Measurements from ENCODE around the gene NDUFAB1.
"Not testable (repeated sequence)": the region's sequence is repeated elsewhere in the genome, so short reads cannot be mapped to it uniquely, and the experiment has no call there.

Gene NDUFAB1

DNA sequence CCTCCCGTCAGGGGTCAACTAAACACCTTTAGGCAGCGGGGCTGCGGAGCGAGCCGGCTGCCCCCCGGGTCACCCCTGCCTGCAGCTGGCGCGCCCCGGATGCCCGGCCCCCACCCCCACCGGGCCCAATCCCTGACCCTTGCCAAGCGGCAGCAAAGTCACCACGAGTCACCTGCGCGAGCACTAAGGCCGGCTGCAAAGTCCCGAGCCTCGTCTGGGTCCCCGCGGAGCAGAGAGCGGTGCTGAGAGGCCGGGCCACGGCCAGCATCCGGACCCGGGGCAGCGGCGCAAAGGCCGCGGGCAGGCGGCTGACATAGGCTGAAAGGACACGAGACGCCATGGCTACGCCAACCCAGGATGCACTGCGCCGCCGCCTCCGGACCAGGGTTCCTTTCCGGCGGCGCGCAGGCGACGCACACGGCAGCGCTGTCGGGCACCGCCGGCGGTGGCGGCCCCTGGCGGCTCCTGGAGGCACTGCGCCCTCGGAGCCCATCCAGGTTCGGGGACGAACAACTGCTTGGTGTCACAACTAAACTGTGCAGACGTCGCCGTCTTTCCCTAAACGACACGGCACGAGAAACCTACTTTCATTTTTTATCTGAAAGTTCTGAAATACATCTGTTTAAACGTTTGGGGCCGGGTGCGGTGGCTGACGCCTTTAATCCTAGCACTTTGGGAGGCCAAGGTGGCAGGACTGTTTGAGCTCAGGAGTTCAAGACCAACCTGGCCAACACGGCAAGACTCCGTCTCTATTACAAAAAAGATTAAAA lies at the start of gene NDUFAB1:
NDUFAB1 (minus strand) TSS at position 366 of the 770 bp plus-strand sequence; CDS start at position 340, 26 bp downstream.
- DNase-seq: peak; percentile 94 to 96

DNA sequence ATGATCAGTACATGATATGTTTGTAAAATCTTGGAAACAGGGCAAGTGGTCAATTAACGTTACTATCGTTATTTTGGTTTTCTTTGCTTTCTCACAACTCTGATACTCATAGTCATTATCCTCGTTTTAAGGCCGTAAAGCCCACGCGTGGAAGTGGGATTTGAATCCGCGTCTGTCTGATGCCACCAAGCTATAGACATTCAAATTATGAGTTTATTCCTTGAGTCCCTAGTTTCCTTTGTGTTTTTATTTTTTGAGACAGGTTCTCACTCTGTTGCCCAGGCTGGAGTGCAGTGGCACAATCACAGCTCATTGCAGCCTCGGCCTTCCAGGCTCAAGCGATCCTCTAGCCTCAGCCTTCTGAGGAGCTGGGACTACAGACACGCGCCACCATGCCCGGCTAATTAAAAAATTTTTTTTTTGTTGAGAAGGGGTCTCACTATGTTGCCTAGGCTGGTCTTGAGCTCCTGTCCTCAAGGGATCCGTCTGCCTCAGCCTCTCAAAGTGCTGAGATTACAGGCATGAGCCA lies 46.2 kb upstream of the NDUFAB1 start:
- DNase-seq: no peak

DNA sequence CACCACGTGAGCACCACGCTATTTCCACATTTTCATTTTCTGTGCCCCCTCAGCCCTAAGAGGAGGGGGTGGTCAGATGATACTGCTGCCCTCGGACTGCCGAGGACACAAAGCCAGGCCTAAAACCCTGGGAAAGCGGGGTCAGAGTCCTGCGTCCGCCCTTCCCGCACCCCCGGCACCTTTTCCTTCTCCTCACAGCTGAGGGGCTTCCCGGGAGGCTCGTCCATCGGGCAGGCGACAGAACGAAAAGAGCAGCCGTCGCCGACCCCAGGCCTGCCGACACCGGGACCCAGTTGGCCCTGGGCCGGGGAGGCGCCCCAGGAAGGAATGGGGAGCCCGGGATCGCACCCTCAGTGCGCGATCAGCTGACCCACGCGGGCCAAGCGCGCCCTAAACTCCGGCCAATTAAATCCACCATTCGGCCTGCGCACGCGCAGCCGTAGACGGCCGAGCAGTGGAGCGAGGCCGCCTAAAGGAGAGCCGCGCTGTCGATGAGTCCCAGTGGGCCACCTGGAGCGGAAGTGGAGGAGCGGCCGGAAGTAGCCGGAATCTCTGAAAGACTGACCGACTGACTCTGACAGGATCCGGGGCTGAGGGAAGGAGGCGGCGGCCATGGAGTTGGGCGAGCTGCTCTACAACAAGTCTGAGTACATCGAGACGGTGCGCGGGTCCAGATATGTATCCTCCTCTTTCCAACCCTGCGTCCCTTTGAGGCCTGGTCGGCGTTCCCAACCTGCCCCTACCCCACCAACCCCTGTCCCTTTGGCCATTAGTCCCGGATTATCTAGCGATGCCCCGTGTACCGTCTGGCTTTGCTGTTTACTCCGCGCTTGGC lies 45.0 kb upstream of the NDUFAB1 start, which contains the start of the genes DCTN5 and PALB2:
DCTN5 (plus strand) TSS at position 536 of the 835 bp plus-strand sequence; CDS start at position 613, 77 bp downstream.
PALB2 (minus strand) TSS at position 380 of the 835 bp plus-strand sequence; CDS start at position 227, 153 bp downstream.
- DNase-seq: peak; percentile 83

DNA sequence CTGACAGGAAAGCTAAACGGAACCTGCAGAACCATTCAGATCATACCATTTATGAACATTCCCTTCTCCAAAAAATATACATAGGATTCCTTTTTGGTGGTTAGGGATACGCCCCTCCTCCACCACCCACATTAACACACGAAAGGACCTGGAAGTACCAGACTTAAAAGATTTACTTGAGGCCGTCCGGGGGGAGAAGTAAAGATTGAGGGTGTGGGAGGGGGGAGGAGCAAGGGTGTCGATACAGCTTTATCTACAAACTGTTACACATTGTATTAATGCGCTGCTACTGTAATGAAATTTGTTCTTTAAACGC lies 44.5 kb upstream of the NDUFAB1 start:
- no peak for DNase-seq

DNA sequence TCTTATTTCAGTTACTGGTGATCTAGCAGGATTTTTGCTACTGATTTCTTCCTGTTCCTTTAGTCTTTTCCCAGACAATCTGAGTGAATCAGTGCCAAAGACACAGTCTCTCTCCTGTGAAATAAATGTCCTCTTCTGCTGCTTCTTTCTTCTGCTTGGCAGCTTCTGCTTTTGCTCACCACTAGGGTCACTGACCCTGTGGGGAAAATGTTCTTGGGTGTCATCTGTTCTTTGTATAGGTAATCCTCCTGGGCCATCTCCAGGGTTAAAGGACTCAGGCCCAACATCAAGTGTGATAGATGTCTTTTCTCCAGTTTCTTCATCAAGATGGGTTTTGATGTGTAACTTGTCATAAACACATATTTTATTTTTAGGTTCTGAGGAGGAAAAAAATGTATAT lies 39.8 kb upstream of the NDUFAB1 start:
- DNase-seq: no peak

DNA sequence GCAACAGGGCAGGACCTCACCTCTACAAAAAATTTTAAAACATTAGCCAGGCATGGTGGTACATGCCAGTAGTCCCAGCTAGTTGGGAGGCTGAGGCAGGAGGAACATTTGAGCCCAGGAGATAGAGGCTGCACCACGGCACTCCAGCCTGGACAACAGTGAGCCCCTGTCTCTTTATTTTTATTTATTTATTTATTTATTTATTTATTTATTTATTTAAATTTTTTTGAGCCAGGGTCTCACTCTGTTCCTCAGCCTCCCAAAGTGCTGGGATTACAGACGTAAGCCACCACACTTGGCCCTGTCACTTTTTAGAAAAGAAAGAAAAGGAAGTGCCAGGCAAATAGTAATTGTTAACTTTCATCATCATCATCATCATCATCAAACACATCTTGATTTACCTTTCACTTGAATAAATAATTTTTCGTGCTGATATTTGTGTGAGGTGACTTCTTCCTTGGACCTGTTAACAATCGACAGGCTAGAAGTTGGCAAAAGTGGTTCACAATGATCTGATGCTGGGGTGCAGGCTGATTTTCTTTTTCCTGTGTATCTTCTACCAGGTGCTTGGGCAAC lies 38.4 kb upstream of the NDUFAB1 start:
- no peak for DNase-seq

DNA sequence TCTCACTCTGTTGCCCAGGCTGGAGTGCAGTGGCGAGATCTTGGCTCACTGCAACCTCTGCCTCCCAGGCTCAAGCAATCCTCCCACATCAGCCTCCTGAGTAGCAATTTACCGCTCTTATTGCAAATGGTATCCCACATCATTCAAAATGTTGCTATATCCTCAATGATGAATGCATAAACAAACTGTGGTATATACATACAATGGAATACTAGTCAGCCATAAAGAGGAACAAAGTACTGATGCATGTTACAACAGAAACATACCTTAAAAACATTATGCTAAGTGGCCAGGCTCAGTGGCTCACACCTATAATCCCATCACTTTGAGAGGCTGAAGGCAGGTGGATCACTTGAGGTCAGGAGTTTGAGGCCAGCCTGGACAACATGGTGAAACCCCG lies 35.8 kb upstream of the NDUFAB1 start:
- not testable (repeated sequence) for DNase-seq

DNA sequence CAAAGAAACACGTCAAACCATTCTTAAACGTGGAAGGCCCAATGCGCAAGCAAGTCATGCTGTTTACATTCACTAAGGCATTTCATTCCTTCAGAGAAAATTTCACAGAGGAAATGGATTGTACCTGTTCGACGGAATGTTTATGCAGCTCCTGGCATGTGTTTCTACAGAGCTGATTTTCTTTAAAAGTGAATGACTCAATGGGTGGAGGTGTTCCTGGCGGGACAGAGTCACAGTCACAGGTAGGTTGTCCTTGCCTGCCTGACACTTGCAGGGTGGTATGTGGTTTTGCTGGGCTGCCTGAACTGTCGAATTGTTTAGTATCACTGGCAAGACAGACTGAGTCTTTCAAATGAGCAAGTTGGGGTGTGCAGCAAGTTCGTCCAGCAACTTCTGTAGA lies 33.4 kb upstream of the NDUFAB1 start:
- no peak for DNase-seq

DNA sequence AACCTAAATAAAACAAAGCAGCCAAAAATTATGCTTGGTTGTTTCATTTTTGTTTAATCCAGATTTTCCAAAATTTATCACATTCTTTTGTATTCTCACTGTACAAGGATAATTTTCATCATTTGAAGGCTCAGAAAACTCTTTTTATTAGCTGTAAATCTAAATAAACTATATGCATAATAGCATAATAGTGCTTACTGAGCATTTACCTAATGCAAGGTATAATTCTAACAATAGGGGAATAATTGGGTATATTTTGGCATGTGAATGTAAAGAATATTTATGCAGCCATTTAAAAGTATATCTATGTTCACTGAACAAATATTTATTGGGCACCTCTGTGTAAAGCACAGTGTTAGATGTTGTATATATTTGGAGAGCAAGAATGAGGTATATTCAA lies 28.0 kb upstream of the NDUFAB1 start:
- DNase-seq: no peak

DNA sequence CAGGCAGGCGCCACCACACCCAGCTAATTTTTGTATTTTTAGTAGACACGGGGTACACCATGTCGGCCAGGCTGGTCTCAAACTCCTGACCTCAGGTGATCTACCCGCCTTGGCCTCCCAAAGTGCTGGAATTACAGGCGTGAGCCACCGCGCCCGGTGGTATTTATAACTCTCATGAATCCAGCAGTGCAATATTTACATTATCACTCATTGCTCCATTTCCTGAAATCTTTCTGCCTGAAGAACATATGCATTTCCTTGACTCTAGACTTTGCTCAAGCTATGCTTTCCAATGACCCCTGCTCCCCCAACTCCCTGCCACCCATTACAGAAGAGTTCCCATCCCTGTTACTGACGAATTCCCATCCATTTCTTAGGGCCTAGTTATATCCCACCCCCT lies 19.7 kb upstream of the NDUFAB1 start:
- no peak for DNase-seq

DNA sequence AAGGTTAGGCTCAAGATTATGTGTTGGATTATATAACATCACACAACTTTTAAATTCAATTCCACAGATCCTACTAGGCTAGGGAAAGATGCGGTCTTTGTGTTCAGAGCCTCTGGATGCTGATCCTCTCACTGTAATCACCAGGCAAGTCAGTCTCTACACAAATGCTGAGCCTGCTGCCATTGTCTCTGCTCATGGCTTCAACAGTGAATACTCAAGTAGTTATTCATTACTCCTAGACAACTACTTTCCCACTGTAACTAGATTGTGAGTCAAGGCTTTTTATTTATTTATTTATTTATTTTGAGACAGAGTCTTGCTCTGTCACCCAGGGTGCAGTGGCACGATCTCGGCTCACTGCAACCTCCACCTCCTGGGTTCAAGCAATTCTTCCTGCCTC lies 15.8 kb upstream of the NDUFAB1 start:
- no peak for DNase-seq

DNA sequence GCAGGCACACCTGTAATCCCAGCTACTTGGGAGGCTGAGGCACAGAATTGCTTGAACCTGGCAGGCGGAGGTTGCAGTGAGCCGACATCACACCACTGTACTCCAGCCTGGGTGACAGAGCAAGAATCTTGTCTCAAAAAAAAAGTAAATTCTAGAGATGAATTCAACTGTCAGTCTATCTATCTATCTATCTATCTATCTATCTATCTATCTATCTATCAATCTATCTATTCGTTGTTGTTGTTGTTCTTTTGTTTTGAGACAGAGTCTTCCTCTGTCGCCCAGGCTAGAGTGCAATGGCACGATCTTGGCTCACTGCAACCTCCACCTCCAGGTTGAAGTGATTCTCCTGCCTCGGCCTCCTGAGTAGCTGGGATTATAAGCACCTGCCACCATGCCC lies 14.8 kb upstream of the NDUFAB1 start:
- DNase-seq: not testable (repeated sequence)

DNA sequence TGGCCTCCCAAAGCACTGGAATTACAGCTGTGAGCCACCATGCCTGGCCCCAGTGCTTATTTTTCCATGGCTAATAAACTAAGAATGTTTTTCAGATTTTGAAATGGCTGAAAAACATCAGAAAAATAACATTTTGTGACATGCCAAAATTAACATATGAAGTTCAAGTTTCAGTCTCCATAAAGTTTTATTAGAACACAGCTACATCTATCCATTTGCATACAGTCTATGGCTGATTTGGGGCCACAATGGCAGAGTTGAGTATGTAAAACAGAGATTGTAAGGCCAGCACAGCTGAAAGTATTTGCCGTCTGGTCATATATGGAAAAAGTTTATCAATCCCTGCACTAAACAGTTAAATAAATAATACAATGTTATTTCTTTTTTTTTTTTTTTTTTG lies 13.8 kb upstream of the NDUFAB1 start:
- no peak for DNase-seq

DNA sequence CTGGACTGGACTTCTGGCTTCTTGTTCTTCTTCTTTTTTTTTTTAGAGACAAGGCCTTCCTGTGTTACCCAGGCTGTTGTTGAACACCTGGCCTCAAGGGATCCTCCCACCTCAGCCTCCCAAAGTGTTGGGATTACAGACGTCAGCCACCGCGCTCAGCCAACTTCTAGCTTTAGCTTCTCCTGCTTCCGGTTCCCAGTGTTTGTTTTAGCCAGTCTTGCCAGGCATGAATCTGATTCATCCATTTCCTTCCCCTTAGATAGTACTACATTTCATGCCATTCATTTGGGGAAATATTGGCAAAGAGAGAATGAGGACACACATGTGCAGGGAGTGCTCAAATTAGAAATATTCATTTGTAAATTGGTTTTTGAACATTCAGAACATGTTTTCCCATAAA lies 12.1 kb upstream of the NDUFAB1 start:
- DNase-seq: no peak

DNA sequence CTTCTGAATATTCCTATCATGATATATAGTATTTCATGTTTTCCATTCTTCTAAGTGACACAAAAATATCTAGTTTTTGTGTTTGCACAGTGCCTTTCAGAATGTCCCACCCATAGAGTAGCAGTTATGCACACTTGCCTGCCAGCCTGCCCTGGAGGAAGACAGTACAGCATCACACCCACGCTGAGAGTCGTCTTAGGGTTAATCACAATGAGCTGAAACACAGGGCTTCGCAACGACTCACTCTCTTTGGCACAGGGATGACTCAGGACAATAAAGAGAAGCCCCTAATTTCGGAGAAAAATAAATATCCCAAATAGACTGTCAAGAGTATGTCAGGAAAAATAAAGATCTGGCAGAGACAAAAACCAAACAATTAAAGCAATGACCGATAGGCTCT lies 11.6 kb upstream of the NDUFAB1 start:
- no peak for DNase-seq

DNA sequence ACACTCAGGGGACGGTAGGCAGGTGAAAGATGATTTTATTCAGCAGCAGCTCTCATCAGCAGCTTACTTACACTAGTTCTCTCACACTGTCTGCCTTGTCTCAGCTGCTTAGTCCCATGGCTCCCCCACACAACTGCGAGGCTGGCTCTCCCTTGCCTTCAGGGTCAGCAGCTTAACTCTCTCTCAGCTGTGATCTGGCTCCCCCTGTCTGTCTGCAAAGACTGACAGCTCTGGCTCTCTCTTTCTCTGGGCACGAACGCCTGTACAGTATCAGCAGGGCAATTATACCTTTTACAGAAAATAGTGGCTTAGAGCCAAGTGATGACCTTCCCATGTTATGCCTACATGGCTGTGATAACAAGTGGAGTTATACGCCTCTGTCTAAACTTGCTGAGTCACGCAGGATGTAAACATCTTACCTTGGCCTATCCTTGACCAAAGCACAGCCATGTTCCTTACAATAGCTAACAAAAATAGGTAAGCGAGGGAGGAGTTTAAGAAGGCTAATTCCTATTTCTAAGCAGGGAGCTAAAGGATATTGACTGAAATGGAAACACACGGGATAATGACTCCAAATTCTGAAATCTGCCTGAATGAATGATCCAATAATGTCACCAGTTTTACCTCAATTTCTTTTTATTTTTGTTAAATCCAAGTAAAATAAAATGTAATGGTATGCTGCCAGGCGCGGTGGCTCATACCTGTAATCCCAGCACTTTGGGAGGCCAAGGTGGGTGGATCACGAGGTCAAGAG lies 1.1 kb upstream of the NDUFAB1 start:
- no peak for DNase-seq

DNA sequence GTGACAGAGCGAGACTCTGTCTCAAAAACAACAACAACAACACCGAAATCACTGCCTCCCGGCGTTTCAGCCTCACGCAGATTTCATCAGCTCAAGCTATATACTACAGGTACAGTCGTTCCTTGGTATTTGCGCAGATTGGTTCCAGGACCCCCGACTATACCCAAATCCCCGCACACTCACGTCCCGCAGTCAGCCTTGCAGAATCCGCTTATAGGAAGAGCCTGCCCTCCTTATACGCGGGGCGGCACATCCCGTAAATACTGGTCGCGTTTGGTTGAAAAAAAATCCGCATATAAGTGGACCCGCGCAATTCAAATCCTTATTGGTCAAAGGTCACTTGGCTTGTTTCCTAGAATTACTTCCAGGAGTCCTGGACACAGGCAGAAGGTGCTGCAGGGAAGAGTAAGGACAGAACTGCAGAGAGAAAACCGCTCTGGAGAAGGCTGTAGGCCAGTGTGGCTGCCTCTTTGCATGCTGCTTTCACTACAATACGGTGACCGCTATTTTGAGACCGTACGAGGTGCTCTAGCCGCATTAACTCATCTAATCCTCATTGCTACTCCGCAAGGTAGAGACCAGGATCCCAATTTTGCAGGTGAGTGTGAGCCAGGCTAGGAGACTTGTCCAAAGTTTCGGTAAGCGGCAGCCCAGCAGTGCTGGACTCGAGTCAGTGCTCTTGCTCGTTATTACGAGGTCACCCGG lies 718 bp downstream of the NDUFAB1 start:
- no peak for DNase-seq

DNA sequence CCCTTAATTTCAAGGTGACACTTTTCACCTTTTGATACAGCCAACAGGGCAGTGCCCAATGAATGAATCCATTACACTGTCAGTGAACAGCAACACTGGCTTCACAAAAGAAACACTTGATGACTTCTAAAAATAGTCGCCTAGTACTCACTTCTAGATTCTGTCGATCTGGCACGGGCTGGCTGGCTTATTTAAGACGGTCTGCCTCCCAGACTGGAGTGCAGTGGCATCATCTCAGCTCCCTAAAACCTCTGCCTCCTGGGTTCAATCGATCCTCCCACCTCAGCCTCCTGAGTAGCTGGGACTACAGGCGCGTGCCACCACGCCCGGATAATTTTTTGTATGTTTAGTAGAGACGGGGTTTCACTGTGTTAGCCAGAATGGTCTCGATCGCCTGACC lies 1.9 kb downstream of the NDUFAB1 start:
- no peak for DNase-seq

DNA sequence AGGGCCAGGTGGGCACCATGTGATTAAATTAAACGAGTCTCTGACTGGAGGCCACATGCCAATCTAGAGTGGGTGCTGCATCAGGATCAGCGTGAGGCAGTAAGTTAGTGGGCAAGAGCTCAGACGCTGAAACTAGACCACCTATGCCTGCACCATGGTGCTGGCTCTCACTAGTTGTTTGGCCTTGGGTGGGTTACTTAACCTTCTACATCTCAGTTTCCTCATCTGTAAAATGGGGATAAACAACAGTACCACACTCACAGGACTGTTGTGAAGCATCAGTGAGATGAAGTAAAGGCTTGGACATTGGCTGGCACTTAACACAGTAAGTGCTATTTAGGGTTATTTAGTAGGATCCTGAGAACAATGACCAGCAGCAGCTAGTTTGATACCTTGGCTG lies 5.9 kb downstream of the NDUFAB1 start:
- DNase-seq: no peak

DNA sequence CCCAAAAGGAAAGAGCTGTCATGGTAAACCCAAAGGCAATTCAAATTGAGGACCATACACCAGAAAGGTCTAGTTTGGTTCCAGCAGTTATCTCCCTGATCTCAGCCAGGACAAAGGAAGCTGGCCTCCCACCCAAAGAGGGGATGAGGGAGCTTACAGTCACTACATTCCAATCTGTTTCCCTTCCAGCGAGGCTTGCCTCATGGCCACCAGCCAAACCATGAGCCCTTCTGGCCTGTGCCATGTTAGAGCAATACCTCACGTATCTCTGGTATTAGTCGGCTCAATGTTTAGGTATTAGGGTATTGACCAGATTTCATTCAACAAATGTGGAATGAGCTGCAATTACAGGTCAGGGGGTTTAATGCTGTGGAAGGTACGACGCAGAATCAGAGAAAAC lies 8.4 kb downstream of the NDUFAB1 start:
- no peak for DNase-seq

DNA sequence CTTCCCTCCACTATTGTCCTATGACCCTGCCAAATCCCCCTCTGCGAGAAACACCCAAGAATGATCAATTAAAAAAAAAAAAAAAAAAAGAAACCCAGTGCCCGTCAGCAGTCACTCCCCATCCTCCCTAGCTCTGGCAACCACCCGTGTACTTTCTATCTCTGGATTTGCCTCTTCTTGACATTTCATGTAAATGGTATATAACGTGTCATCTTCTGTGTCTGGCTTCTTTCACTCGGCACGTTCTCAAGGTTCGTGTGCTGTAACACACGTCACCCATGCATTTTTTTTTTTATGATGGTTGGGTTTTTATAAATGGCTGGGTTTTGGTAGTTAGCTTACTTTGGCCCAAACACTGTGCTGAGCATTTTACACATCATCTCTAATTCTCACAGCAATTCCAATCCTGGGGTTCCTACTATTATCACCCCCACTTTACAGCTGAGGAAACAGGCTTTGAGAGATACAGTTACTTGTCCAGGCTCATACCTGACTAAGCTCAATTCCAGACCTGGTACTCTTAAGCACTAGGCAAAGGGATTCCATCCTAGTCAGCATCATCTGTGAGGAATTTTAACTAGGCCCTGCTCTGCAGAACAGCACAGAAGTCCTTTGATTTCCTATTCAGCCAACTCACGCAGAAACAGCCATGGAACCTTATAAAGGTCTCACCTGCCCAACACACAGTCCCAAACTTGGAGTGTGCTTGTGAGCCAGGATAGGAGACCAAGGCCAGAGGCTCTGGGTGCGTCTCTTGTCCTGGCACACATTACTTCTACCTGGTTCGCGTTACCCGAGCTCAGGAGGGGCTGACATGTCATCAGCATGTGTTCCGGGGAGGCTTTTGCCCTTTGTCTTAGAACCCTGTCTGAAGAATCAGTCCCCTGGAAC lies 11.7 kb downstream of the NDUFAB1 start:
- DNase-seq: no peak

All from stimulated activated CD4-positive, alpha-beta T cell treated with anti-CD3 and anti-CD28 coated beads, Interleukin-2, amount 100 ng/mL, for 48 hours (primary cell).